ENCODE data around the gene OR6C76.
"Not testable (repeated sequence)": the region's sequence is repeated elsewhere in the genome, so short reads cannot be mapped to it uniquely, and the experiment has no call there.

OR6C76 gene

GRCh38 chr12:55425954-55426353, at the start of gene OR6C76:
OR6C76 (plus strand) TSS chr12:55426254; CDS start chr12:55426254, 0 bp downstream.
- no peak for DNase-seq (ENCODE audit: low spot score)

DNA sequence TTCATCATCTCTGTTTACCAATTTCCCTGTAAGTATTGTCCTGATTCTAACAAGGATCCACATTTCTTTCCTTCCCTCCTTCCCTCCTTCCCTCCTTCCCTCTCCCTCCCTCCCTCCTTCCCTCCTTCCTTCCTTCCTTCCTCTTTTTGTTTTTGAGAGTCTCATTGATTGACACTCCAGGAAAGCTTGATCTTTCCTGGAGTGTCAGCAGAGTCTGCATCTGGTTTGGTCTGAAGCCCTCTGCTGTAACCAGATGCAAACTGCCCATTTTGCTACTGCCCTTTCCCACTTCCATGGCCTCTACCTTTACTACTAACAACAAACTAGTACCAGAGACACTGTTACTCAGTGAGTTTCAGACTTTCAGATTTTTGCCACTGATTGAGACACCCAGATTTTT, 40.2 kb upstream of the OR6C76 start:
- DNase-seq (ENCODE audit: low spot score) = no peak

DNA sequence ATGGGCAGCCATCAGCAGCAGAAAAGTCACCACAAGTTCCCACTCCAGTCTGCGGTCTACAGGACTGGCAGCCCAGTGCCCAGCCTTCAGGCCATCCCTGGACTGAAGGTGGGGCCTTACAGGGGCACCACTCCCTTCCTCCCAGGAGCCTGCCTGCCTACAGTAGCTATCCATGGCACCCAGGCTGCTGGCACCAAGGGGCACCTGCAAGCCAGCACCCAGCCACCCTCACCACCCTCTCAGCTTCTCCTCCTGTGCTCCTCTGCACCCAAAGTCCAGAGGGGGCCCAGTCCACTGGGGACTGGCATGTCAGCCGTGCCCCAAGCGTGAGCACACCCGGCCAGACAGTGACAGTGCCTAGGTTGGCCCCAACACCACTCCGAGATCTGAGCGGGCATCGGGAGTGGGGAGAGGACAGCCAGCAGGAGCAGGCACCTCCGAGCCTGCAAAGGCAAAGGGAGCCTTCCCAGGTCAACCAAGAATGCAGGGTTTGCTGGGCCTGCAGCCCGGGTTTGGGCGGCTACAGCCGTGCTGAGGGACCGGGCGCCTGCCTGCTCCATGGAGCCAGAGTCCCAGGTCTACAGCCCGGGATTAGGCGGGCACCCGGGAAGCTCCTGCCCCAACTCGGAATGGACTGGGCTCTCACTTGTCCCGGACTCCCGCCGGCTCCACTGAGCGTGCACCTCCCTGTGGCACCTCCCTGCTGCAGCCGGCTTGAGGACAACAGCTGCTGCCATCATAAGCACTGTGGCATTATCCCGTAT, 33.8 kb upstream of the OR6C76 start:
- DNase-seq (ENCODE audit: low spot score) = no peak

- DNase-seq (ENCODE audit: low spot score) = no peak
Observed at GRCh38 chr12:55396326-55396725, 29.7 kb upstream of the OR6C76 start.

GRCh38 chr12:55400229-55400628, 25.8 kb upstream of the OR6C76 start, which contains the start of gene OR6C65:
OR6C65 (plus strand) TSS chr12:55400529; CDS start chr12:55400529, 0 bp downstream.
- DNase-seq (ENCODE audit: low spot score) = no peak

- no peak for DNase-seq (ENCODE audit: low spot score)
Observed at GRCh38 chr12:55407866-55408265, 18.2 kb upstream of the OR6C76 start.

DNA sequence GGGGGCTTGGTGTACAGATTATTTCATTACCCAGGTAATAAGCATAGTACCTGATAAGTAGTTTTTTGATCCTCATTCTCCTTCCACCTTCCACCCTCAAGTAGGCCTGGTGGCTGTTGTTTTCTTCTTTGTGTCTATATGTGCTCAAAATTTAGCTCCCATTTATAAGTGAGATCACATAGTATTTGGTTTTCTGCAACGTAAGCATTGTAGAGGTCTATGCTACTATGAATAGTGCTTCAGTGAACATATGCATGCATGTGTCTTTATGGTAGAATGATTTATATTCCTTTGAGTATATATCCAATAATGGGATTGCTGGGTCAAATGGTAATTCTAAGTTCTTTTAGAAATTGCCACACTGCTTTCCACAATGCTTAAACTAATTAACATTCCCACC, 16.9 kb upstream of the OR6C76 start:
- not testable (repeated sequence) for DNase-seq (ENCODE audit: low spot score)

DNA sequence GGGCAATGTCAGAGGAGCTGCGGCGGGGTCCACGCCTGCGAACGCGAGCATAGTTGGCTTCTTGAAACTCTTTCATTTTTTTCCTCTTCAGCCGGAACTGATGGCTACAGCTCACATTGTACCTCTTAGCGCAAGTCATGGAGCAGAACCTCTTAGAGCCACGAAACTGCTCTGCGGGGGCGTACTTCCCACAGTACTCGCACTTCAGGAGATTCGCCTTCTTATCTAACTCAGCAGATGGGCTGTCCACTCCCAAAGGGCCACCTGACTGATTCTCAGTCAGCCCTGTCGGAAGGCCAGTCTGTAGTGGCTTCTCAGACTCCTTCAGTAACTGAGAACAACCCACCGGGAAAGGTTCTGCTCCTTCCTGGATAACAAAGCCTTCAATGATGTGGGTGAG, 13.9 kb upstream of the OR6C76 start:
- not testable (repeated sequence) for DNase-seq (ENCODE audit: low spot score)

- not testable (repeated sequence) for DNase-seq (ENCODE audit: low spot score)
Observed at GRCh38 chr12:55413498-55414388, 12.3 kb upstream of the OR6C76 start.

DNA sequence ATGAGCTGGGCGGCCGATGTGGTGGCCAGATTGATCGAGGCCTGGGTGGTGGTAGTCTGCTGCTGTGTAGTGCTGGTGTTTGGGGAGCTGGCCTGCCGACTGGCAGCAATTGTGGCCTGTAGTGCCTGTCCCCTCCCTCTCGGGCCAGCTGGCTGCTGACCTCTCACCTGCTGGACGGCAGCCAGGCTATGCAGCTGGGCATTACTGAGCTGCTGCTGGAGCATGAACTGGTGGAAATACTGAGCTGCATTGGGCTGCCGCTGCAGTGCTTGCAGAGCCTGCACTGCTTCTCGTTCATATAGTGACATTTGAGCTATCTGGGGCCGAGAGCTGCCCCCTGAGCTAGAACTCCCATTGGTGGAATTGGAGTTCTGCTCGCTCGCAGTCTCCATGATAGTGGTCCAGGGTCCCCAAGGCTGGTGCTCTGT, 11.6 kb upstream of the OR6C76 start:
- not testable (repeated sequence) for DNase-seq (ENCODE audit: low spot score)

GRCh38 chr12:55414889-55415288, 11.2 kb upstream of the OR6C76 start:
- not testable (repeated sequence) for DNase-seq (ENCODE audit: low spot score)

- no peak for DNase-seq (ENCODE audit: low spot score)
Observed at GRCh38 chr12:55416961-55417360, 9.1 kb upstream of the OR6C76 start.

- no peak for DNase-seq (ENCODE audit: low spot score)
Observed at GRCh38 chr12:55420307-55420962, 5.6 kb upstream of the OR6C76 start.

DNA sequence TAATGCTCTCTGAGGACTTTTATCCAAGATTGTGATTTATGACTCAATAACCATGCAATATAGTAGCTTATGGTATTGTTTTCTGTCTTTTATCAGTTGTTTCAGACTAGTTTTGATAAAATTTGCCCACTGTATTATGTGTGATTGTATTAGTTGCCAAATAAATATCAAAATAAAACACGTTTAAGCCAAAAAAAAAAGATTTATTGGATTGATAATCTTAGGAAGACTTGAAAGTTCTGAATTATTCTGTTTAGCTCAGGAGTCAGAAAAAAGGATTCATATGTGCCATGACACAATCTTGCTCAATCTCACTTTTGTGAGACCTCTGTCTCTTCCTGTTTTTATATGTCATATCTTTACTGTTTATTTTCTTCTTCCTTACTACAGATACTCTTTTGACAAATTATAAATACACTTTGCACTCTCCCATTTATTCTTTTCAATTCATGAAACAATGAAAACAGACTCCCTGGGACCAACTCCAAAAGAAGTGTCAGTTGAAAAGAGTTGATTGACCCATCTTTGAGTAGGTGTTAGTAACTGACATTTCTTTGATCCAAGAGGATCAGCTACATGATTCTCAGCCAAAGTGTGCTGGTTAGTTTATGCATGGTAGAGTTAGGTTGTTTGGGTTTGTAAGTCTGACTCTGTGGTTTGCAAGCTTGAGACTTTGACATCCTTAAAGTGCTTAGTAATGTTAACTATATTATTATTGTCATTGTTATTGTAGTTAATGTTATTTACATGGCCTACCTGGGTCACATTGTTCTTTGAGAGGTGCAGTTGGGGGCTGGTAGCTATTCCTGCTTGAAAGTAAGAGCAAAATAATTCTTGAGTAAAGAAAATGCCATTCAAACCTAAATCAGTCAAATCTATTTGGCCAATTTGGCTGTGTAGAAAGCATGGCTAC, 2.5 kb downstream of the OR6C76 start:
- no peak for DNase-seq (ENCODE audit: low spot score)

- not testable (repeated sequence) for DNase-seq (ENCODE audit: low spot score)
Observed at GRCh38 chr12:55441233-55441632, 15.2 kb downstream of the OR6C76 start.

- no peak for DNase-seq (ENCODE audit: low spot score)
Observed at GRCh38 chr12:55443776-55444175, 17.7 kb downstream of the OR6C76 start, which contains the start of gene OR6C2. OR6C2 (plus strand) TSS chr12:55444076; CDS start chr12:55452214, 8,138 bp downstream.

DNA sequence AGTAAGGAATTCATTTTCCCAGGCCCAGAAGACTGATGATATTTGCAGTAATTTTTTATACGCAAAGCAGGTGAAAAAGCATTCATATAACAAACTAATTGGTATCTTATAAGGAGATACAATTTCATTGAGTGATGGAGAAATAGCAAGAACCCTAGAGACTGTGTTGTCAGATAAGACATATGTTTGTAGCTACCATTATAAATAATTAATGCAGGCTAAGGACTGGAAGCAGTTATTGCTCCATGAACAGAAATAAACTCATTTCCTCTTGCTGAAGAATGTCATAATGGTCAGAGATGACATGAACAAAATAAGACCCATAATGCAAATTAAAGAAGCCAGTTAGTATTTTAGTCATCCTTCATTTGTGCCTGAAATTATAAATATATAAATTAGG, 19.3 kb downstream of the OR6C76 start:
- DNase-seq (ENCODE audit: low spot score) = no peak

DNA sequence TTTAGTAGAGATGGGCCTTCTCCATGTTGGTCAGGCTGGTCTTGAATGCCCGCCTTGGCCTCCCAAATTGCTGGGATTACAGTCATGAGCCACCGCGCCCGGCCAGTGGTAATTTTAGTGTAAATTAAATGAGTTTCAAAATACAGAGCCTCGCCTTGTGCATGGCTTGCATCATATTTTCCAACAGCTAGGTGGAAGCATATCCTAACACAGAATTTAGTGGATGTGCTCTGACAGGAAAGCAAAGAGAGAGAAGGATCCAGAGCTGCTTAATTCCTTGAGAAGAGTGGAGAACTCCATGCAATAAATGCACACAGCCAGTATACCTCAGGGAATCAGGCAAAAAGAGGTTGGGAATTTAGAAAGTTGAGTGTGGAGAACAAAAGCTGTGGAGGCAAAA, 20.3 kb downstream of the OR6C76 start:
- no peak for DNase-seq (ENCODE audit: low spot score)

- no peak for DNase-seq (ENCODE audit: low spot score)
Observed at GRCh38 chr12:55448825-55449224, 22.8 kb downstream of the OR6C76 start.

- DNase-seq (ENCODE audit: low spot score) = not testable (repeated sequence)
Observed at GRCh38 chr12:55464926-55465325, 38.9 kb downstream of the OR6C76 start.

DNA sequence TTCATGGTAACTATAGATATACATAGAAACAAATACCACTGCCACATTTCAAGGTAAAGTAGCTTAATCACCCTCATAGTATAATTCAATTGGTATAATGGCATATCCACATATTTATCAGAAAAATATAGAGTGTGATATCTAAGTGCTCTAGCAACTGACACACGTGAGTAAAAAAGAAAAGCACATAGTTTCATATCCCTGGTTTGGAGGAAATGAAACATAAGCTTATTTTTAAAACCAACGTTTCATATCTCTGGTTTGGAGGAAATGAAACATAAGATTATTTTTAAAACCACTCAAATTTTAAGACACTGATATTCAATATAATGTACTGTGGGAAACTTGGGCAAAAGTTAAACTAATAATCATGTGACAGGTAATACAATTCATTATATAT, 41.8 kb downstream of the OR6C76 start:
- no peak for DNase-seq (ENCODE audit: low spot score)

All from cerebellar cortex (tissue), 1 donor.